Left forelimb (tissue), 1 donor: ENCODE results near the gene B4GALNT3.

Source experiments
- DNase-seq: peaks from one replicate; pipeline ENCODE4 v3.0.0-alpha.2; 2018; ENCODE audit warnings: low spot score

Gene B4GALNT3

DNA sequence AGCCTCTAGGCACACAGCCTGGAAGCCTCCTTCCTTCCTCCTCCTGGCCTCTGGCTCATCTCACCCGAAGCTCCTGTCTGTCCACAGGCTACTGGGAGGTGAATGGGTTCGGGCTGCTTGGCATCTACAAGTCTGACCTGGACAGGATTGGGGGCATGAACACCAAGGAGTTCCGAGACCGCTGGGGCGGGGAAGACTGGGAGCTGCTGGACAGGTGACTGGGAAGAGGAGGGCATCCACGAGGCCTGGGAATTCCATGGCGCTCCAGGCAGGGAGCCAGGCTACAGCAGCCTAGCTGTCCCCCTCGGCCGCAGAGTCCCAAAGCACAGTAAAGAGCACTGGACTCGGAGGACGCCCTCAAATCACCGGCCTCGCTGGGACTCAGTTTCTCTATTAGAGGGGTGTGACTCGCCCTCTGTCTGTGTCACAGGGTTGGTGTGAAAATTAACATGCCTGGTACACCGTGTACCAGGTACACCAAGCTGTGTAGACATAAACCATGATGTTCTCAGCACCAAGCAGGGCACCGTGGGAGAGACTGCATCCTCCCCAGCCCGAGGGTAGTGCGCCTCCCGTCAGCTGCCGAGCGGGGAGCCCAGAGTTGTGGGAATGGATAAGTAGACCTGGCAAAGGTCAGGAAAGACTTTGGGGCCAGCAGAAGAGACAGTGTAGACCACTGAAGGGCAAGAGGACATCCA, 99.6 kb downstream of the B4GALNT3 start:
- DNase-seq: no peak

DNA sequence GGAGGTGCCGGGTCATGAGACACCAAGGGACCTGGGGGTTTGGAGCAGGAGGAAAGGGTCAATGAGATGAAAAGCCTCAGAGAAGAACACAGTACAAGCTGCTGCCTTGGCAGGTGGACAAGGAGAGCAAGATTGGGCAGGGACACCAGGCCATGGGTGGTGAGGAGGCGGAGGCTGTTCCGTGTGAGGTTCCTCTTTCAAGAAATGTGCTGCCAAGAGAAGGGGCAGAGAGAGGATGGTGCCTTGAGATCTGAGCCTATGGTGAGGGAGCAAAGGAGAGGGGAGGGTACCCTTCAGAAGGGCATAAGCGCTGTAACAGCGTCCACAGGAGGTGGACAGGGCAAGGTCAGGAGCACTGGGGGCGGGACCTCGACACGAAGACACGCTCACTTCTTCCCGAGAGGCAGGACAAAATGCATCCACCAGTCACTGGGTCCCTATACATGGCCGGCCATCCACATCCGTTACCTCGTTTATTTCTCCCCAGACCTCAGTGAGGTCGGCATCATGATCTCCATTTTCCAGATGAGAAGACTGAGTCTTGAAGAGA, 100.2 kb downstream of the B4GALNT3 start:
- no peak for DNase-seq

DNA sequence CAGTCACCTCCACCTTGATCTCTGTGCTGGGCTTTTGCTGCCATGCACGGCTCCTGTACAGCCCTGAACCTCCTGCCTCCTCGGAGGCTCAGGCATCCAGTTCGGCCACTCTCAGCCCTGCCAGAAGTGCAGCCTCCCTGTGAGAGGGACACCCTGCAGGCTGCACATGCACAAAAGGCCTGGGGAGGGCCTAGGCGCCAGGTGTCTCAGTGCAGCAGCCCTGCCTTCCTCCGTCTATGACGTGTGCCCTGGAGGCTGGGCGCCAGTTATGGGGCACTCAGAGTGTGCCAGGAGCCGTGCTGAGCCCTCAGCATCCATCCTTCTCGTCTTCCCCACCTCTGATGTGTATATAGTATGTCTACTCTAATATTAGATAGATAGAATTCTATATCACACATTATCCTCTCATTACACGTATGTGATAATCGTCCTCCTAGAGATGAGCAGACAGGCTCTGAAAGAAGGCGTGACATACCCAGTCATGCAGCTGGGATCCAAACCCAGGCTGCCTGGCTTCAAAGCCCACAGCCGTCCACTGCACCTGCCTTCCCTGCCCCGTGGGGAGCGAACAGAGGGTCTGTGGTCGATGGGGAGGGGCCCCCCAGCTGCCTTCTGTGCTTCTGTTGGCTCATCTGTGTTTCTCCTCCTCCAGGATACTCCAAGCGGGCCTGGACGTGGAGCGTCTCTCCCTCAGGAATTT, 101.1 kb downstream of the B4GALNT3 start:
- no peak for DNase-seq

DNA sequence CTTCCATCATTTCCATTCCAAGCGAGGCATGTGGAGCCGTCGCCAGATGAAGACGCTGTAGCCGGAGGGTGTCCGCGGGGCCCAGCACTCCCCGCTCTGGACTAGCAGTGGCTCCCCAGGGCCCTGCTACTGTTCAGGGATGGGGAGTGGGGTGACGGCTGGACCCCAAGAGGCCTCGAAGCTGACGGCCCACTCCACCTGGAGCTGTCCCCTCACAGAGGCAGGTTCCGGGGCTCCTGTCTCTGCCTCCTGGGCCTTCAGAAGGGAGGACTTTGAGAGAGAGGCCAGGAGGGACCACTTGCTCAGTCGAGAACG, 101.6 kb downstream of the B4GALNT3 start:
- no peak for DNase-seq

DNA sequence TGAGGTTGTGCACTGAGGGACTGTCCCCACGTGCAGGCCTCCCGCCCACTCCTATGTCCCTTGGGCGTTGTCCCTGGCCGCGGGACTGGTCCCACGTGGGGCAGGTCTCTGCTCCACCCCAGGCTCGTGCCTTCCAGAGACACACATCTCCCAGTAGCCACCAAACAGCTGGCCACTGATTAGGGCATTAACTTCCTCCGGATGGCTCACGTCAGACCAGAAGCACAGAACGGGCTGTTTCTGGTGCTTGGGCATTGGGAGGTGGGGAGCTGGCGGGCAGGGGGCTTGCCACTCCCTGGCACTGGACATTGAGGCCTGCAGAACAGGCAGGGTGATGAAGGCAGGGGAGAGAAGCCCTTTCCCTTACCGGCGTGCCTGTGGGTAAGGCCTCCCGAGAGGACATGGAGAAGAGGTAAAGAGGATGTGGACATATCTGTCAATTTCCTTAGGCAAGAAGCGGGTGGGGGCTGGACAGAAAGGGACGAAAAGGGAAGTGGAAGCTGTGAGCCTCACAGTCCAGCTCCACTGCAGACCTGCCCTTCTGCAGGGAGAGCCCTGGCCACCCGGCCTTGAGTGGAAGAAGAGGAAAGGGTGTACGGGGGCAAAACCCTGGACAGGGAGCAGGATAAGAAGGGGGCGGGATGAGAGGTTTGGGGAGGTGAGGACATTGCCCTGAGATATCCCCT, 102.3 kb downstream of the B4GALNT3 start:
- DNase-seq: no peak

- DNase-seq: no peak
Observed at GRCh38 chr12:562634-563033, 102.9 kb downstream of the B4GALNT3 start.

DNA sequence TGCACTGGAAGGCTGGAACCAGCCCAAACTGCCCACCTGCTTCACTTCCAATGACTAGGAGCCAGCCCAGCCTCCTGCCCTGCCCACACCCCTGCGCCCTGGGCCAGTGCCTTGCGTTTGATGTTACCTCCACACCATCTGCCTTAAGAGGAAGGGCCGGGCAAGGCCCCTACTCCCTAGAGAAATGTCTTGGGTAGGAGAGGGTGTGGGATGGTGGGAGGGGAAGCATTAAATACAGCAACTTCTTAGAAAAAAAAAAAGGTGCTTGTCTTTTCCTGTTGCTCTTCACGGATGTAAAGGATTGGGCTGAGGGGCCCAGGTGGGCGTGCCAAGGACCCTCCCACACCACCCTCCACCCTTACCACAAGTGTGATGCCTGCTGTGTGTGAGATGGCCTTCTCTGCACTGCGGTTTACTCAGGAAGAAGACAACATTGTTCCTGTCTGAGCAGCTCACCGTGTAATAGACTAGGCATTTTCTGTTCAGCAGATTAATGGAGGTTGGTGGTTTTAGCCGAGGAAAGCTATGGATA, 103.6 kb downstream of the B4GALNT3 start:
- DNase-seq: no peak

DNA sequence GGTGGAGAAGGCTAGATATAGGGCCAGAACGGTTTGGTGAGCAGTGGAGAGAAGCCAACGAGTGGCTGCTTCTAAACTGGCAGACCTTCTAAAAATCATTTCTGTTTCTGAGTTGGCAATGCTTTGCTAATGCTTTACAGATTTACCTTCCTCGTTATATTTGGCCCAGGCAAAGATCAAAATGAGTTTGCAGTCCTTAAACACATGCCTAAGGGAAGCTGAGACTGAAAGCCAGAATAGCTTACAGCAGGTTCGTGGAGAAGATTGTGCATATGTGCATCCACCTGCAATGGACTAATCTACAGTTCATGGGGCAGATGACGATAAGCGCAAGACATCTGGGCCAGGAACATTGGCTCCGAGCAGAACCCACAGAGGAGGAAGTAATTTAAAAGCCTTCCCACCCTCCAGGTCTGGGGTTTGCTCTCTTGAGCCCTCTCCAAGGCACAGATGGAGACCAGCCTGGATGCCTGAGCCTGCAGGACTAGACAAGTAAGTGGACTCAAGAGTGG, 104.1 kb downstream of the B4GALNT3 start:
- no peak for DNase-seq

GRCh38 chr12:565161-565560, 105.4 kb downstream of the B4GALNT3 start:
- DNase-seq: no peak

DNA sequence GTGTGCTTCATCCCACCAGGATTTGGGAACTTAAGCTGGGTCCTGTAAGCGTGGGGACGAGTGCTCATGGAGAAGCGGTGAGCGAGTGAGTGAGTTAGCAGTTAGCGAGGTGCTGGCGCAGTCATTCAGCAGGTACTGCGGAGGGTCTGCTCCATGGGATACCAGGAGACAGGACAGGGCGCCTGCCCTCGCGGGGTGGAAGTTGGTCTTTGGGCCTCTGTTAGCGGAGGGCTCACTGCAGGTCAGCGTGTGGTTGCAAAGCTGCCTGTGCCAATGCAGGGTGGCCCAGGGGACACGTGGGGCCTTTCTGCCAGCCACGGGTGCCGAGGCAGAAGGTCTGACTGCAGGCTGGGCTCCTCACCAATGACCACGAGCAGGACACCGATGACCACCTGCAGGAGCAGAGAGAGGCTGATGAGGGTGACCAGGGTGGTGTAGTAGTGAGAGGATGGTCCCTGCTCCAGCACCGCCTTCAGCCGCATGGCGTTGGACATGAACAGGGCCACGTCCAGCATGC, 105.9 kb downstream of the B4GALNT3 start:
- no peak for DNase-seq

DNA sequence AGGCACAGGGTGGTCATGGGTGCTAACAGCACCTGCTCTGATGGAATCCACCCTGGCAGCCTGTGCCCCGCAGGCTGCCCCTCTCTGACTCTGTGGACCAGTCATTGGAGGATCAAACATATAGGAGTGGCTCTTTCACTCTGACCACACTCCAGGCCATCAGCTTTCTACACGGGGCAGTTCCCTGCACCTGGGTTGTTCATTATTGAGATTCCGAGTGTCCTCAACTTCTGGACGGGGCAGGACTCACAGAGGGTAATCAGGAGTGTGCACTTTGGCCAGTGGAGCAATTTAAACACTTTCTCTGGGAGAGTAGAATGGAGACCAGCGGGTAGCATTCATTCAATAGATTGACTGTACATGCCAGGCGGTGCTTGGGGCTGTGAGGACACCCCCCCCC, 108.7 kb downstream of the B4GALNT3 start:
- DNase-seq: no peak

GRCh38 chr12:569091-569676, 109.4 kb downstream of the B4GALNT3 start:
- no peak for DNase-seq

DNA sequence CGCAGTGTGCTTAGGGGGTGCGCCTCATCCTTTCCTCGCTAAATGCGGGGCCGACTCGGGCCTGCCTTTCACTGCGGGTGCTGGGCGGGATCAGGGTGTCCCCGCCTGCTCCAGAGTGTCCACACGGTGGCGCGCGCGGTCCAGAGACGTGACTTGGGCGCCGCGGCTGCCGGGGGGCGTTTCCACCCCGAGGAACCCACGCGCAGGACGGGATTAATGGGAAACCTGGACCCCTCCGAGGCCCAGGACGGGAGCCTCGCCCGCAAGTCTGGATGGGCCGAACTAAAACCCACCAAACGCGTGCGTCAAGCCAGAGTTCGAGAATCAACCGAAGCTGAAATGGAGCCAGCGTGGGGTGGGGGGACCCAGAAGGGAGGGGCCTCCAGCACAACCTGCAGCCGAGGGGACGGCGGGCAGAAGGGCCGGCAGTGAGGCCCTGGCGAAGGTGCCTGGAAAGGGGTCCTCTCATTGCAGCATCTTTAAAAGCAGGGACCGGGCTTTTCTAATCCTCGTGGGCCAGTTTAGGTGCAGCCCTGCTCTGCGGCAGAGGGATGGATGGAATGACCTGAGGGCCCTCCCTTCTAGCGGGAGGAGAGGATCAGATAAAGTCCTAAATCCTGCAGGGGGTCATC, 110.2 kb downstream of the B4GALNT3 start:
- peak; percentile 92 for DNase-seq

DNA sequence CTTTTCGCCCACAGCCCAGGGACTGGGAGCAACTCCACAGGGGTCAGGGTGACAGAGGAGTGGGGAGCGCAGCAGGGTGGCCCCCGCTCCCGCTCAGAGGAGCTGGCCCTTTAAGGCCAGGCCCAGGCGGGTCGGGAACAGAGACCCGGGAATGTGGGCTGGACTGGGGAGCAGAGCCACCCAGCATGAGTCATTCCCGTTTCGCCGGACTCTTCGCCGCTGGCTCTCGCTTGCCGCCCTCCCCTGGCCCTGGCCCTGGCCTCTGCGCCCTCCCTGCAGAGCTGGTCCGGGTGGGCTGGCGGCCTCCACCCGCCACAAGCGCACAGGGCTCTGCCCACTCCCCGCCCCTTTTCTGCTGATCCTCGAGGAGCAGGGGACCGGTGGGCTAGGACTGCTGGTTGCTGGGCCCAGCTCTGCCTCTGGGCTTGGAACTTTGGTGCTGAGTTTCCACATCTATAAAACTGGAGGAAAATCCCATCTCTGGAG, 110.7 kb downstream of the B4GALNT3 start:
- peak; percentile 77 for DNase-seq

- peak; percentile 67 for DNase-seq
Observed at GRCh38 chr12:570921-571794, 111.4 kb downstream of the B4GALNT3 start.

GRCh38 chr12:571795-572531, 112.2 kb downstream of the B4GALNT3 start:
- DNase-seq: peak; percentile 60

GRCh38 chr12:572532-572899, 112.8 kb downstream of the B4GALNT3 start:
- DNase-seq: peak; percentile 42

GRCh38 chr12:573232-573631, 113.5 kb downstream of the B4GALNT3 start:
- peak; percentile 6 for DNase-seq

GRCh38 chr12:574475-575128, 114.9 kb downstream of the B4GALNT3 start:
- DNase-seq: peak; percentile 5
